NCI-H1092 (cell line): Measurements from ENCODE around the gene PLAGL2.
"Not testable (repeated sequence)": the region's sequence is repeated elsewhere in the genome, so short reads cannot be mapped to it uniquely, and the experiment has no call there.

Source experiments
- DNase-seq: peaks from one replicate; lab custom pipeline; 2025; lab: John Stamatoyannopoulos, UW

Gene PLAGL2

GRCh38 chr20:32203356-32204204 is 4.0 kb downstream of the PLAGL2 start:
- DNase-seq, result no peak

GRCh38 chr20:32201977-32202363 is 5.6 kb downstream of the PLAGL2 start:
- no peak for DNase-seq

- no peak for DNase-seq
Observed at GRCh38 chr20:32201296-32201976, 6.1 kb downstream of the PLAGL2 start.

GRCh38 chr20:32199006-32199405 is 8.5 kb downstream of the PLAGL2 start:
- DNase-seq, result no peak

GRCh38 chr20:32197136-32197535 is 10.4 kb downstream of the PLAGL2 start:
- not testable (repeated sequence) for DNase-seq

- not testable (repeated sequence) for DNase-seq
Observed at GRCh38 chr20:32196613-32197012, 10.9 kb downstream of the PLAGL2 start.

GRCh38 chr20:32195581-32195980 is 12.0 kb downstream of the PLAGL2 start:
- no peak for DNase-seq

GRCh38 chr20:32193996-32194395 is 13.5 kb downstream of the PLAGL2 start:
- no peak for DNase-seq

GRCh38 chr20:32193336-32193735 is 14.2 kb downstream of the PLAGL2 start:
- not testable (repeated sequence) for DNase-seq

- DNase-seq, result no peak
Observed at GRCh38 chr20:32192698-32193097, 14.8 kb downstream of the PLAGL2 start.

GRCh38 chr20:32191873-32192272 is 15.7 kb downstream of the PLAGL2 start:
- no peak for DNase-seq

GRCh38 chr20:32191422-32191821 is 16.1 kb downstream of the PLAGL2 start:
- no peak for DNase-seq

GRCh38 chr20:32190616-32191415 is 16.7 kb downstream of the PLAGL2 start:
- DNase-seq, result no peak

- DNase-seq, result peak; percentile 58
Observed at GRCh38 chr20:32189691-32190615, 17.6 kb downstream of the PLAGL2 start.

- DNase-seq, result no peak
Observed at GRCh38 chr20:32189123-32189410, 18.5 kb downstream of the PLAGL2 start.

GRCh38 chr20:32188376-32189122 is 19.0 kb downstream of the PLAGL2 start:
- DNase-seq, result no peak

GRCh38 chr20:32186506-32186905 is 21.0 kb downstream of the PLAGL2 start:
- no peak for DNase-seq

GRCh38 chr20:32184961-32185603 is 22.5 kb downstream of the PLAGL2 start:
- no peak for DNase-seq

- no peak for DNase-seq
Observed at GRCh38 chr20:32183947-32184635, 23.5 kb downstream of the PLAGL2 start.

- DNase-seq, result no peak
Observed at GRCh38 chr20:32181606-32182005, 25.9 kb downstream of the PLAGL2 start.
